ENCODE results near the gene EEF1AKMT1. TPM values are rescaled to one million over a fixed set of nuclear protein-coding genes. Genes with fewer than 3 reads are reported as not detected.

The EEF1AKMT1 gene
- total and polyA plus RNA-seq, 7 donors, result 5.8 to 17.8 (median 10.0) TPM

GRCh38 chr13:20776751-20777150 is 3.0 kb upstream of the EEF1AKMT1 start:
- intact Hi-C loops (cut with DNase I), result loop anchor here (10.0 kb wide), 1 partner anchor 912 kb away; the partner anchor contains the start of gene ZMYM5
- DNase-seq, result no peak
- no peak for TF ChIP-seq POLR2AphosphoS5 (IDR thresholded peaks at IDR 0.05)
- TF ChIP-seq EP300 (IDR thresholded peaks at IDR 0.05), result no peak
- no peak for TF ChIP-seq CTCF (IDR thresholded peaks at IDR 0.05)

GRCh38 chr13:20775961-20776360 is 2.2 kb upstream of the EEF1AKMT1 start:
- Histone ChIP-seq H3K27ac (no peak overlapping the region), H3K36me3 (no peaks in the 10 kb centered on the region), H3K4me1 (peaks cover 0 to 15% (median 9%) of the 10 kb centered on the region in 4 donors), H3K9me3 (no peaks in the 10 kb centered on the region), H3K4me3 (no peak overlapping the region), H3K27me3 (no peaks in the 10 kb centered on the region)
- 97 to 99% methylated on average over 2 of the region's 2 CpGs for WGBS, 2 donors
- no peak for TF ChIP-seq POLR2A (IDR thresholded peaks at IDR 0.05)
- TF ChIP-seq CTCF (IDR thresholded peaks at IDR 0.05), result no peak
- no peak for TF ChIP-seq POLR2AphosphoS5 (IDR thresholded peaks at IDR 0.05)
- no peak for TF ChIP-seq EP300 (IDR thresholded peaks at IDR 0.05)
- DNase-seq, result no peak
- intact Hi-C loops (cut with DNase I), result loop anchor here (10.0 kb wide), 1 partner anchor 911 kb away; the partner anchor contains the start of gene ZMYM5

More at GRCh38 chr13:20776751-20777150, 3.0 kb upstream of the EEF1AKMT1 start:
- no peak overlapping the region for H3K4me3 ChIP-seq
- H3K9me3 ChIP-seq, result no peaks in the 10 kb centered on the region
- WGBS, 2 donors, result 96 to 97% methylated on average over 1 of the region's 1 CpG
- H3K36me3 ChIP-seq, result peaks cover 0 to 3% (median 0%) of the 10 kb centered on the region in 4 donors
- H3K27me3 ChIP-seq, result no peaks in the 10 kb centered on the region
- H3K27ac ChIP-seq, result no peak overlapping the region
- peaks cover 0 to 15% (median 9%) of the 10 kb centered on the region in 4 donors for H3K4me1 ChIP-seq

- H3K27me3 ChIP-seq, result no peaks in the 10 kb centered on the region
- H3K27ac ChIP-seq, result no peak overlapping the region
- 79 to 89% methylated on average over 1 of the region's 1 CpG for WGBS, 2 donors
- peaks cover 0 to 15% (median 9%) of the 10 kb centered on the region in 4 donors for H3K4me1 ChIP-seq
- intact Hi-C loops (cut with DNase I), result loop anchor here (5.0 to 10.0 kb wide), 3 partner anchors 53 to 910 kb away; partner anchors contain the start of gene ZMYM5
- TF ChIP-seq POLR2A (IDR thresholded peaks at IDR 0.05) (no peak), CTCF (IDR thresholded peaks at IDR 0.05) (no peak), EP300 (IDR thresholded peaks at IDR 0.05) (no peak), POLR2AphosphoS5 (IDR thresholded peaks at IDR 0.05) (no peak)
- H3K9me3 ChIP-seq, result no peaks in the 10 kb centered on the region
- DNase-seq, result no peak
- no peak overlapping the region for H3K4me3 ChIP-seq
- no peaks in the 10 kb centered on the region for H3K36me3 ChIP-seq
Measured at GRCh38 chr13:20774746-20775145, 985 bp upstream of the EEF1AKMT1 start.

GRCh38 chr13:20772401-20773131 is 1.2 kb downstream of the EEF1AKMT1 start:
- no peaks in the 10 kb centered on the region for H3K27me3 ChIP-seq

More at GRCh38 chr13:20772401-20773131, 1.2 kb downstream of the EEF1AKMT1 start:
- Histone ChIP-seq H3K27ac (peak overlapping the region; percentile 81 to 95 (median 85)), H3K36me3 (no peaks in the 10 kb centered on the region), H3K4me1 (peaks cover 0 to 15% (median 9%) of the 10 kb centered on the region in 4 donors), H3K9me3 (no peaks in the 10 kb centered on the region), H3K4me3 (peak overlapping the region; percentile 51 to 63 (median 60))
- TF ChIP-seq POLR2A (IDR thresholded peaks at IDR 0.05) (no peak), CTCF (IDR thresholded peaks at IDR 0.05) (no peak), EP300 (IDR thresholded peaks at IDR 0.05) (no peak), POLR2AphosphoS5 (IDR thresholded peaks at IDR 0.05) (no peak)
- intact Hi-C loops (cut with DNase I), result loop anchor here (5.0 to 10.0 kb wide), 3 partner anchors 55 to 908 kb away; partner anchors contain the start of gene ZMYM5
- DNase-seq, result no peak
- WGBS, 2 donors, result 84% methylated on average over 10 of the region's 10 CpGs

All from sigmoid colon (tissue), 7 donors.